AG04450 (cell line): ENCODE measurements around the gene CENATAC. TPM values are rescaled to one million over a fixed set of nuclear protein-coding genes. Genes with fewer than 3 reads are reported as not detected.
"Not testable (repeated sequence)": the region's sequence is repeated elsewhere in the genome, so short reads cannot be mapped to it uniquely, and the experiment has no call there.

Experiments used
- CTCF ChIA-PET: fragments of 300-600, 350-600 bp; formaldehyde crosslinking; extraction: SDS; loops from one replicate; lab custom pipeline; 2022; ENCODE audit warnings: antibody characterized with exemption, inconsistent platforms; lab: Charles Lee
- POLR2A ChIA-PET: fragments of 350-600 bp; formaldehyde crosslinking; extraction: SDS; loops from one replicate; lab custom pipeline; 2021; ENCODE audit warnings: antibody characterized with exemption, inconsistent platforms; lab: Yijun Ruan, JAX
- DNase-seq: peaks from one replicate; pipeline ENCODE4 v3.0.0-alpha.2; 2011; ENCODE audit warnings: low read depth, low spot score
- H3K27ac ChIP-seq: one replicate; pipeline ENCODE4 v1.5.1; 2012; ENCODE audit warnings: low read depth, low read length, control low read depth
- H3K27me3 ChIP-seq: one replicate; pipeline ENCODE4 v1.6.0; 2012; ENCODE audit warnings: low read length; ENCODE audit not compliant: control insufficient read depth, insufficient read depth
- H3K4me3 ChIP-seq: 2 replicates; pipeline ENCODE4 v1.5.1; 2011; ENCODE audit warnings: mild to moderate bottlenecking, low read depth, low read length, control low read depth
- H3K9me3 ChIP-seq: 2 replicates; pipeline ENCODE4 v1.5.1; 2012; ENCODE audit warnings: low read length; ENCODE audit not compliant: control insufficient read depth, insufficient read depth
- CTCF ChIP-seq: IDR thresholded peaks from 2 replicates; pipeline ENCODE4 v1.5.1; 2011; ENCODE audit warnings: low read depth, low read length, control low read depth, inconsistent platforms
- polyA plus RNA-seq: library from polyadenylated mRNA; depleted of rRNA; stranded (reverse); fragments of >200 nt; gene quantifications from 2 replicates; pipeline ENCODE4 v1.2.3, GENCODE V29; 2011

The CENATAC gene
- polyA plus RNA-seq, 1 experiment: 13.5 TPM

GRCh38 chr11:119016216-119017009, 18.5 kb downstream of the CENATAC start:
- ChIA-PET POLR2A (interaction anchor here (1.2 kb wide), 1 partner anchor 322 kb away, joined by 4 read pairs; no protein-coding TSS in a partner anchor), CTCF (interaction anchor here (0.6 to 1.8 kb wide), 4 partner anchors 15 to 327 kb away, joined by 3 to 7 read pairs (median 4); no protein-coding TSS in a partner anchor)
- no peak for DNase-seq
- Histone ChIP-seq H3K27ac (peak overlapping the region; percentile 21), H3K9me3 (no peaks in the 10 kb centered on the region), H3K4me3 (peak overlapping the region; percentile 99; the same call in 1 of the 2 replicates), H3K27me3 (no peaks in the 10 kb centered on the region)
- TF ChIP-seq CTCF: no peak

GRCh38 chr11:119017377-119017776, 19.4 kb downstream of the CENATAC start:
- H3K27me3 ChIP-seq, DNase-seq, H3K9me3 ChIP-seq, H3K27ac ChIP-seq: not testable (repeated sequence)
- ChIA-PET CTCF (interaction anchor here (0.6 kb wide), 2 partner anchors 87 to 159 kb away, joined by 3 read pairs; no protein-coding TSS in a partner anchor), POLR2A (interaction anchor here (0.7 kb wide), 1 partner anchor 41 kb away, joined by 3 read pairs; no protein-coding TSS in a partner anchor)
- peak overlapping the region; percentile 99 for H3K4me3 ChIP-seq

DNA sequence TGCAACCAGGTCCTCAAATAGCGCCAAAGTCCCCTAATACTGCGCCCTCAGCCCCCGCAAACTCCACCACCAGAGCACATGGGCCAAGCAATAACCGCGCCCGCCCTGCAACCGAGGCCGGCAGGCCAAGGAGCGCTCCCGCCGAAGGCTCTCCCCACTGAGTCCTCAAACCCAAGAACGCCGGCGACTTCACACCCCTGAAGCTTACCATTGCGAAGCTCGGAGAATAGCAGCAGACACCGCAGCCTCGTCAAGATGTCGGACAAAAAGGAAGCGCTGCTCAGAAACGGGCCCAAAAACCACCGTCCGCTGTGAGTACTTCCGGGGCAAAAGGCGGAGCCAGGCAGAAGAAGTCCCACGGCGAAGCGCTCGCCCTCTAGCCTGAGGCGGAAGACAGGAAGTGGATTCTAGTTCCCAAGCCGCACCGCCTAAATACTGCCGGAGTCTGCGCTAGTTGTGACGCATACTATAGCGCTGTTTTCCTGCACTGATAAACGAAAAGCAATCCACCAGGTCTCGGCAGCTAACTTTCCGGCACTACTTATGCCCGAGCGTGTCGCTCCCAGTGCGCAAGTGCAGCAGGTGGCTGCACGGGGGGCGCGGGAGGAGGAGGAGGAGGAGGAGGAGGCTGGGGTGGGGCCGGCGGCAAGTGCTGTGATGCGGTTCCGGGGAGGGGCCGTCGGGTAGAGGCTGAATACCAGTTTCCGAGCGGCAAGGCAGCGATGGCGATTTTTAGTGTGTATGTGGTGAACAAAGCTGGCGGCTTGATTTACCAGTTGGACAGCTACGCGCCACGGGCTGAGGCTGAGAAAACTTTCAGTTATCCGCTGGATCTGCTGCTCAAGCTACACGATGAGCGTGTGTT, 20.4 kb downstream of the CENATAC start, which contains the start of the genes RPS25 and TRAPPC4:
TSS of gene RPS25 (minus strand) at position 270 of the 865 bp plus-strand sequence. CDS start at position 211, 59 bp downstream.
TSS of gene TRAPPC4 (plus strand) at position 693 of the 865 bp plus-strand sequence. CDS start at position 723, 30 bp downstream.
- CTCF ChIA-PET: interaction anchor here (2.0 kb wide), 1 partner anchor 13 kb away, joined by 17 read pairs; the partner anchor contains the start of gene SLC37A4

DNA sequence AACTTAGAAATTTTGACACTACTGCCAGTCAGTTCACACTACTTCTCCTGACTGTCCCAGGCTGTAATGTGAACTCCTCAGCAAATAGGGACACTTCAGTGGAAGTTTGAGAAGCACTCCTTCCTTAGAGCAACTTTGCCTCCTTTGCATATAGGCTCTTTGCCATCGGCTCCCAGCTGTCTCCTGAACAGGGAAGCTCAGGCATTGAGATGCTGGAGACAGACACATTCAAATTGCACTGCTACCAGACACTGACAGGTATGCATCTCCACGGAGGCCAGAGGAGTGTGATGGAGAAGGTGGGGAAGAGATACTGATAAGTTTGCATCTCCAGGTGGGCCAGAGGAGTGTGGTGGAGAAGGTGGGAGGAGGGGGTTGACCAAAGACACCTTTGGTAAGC, 22.1 kb downstream of the CENATAC start:
- Histone ChIP-seq H3K27ac (no peak overlapping the region), H3K4me3 (peak overlapping the region; percentile 99), H3K27me3 (no peaks in the 10 kb centered on the region), H3K9me3 (no peaks in the 10 kb centered on the region)
- no peak for DNase-seq
- ChIA-PET POLR2A (interaction anchor here (0.7 to 2.1 kb wide), 2 partner anchors 36 to 127 kb away, joined by 5 to 9 read pairs; partner anchors contain the start of gene HYOU1), CTCF (interaction anchor here (2.0 kb wide), 1 partner anchor 11 kb away, joined by 17 read pairs; the partner anchor contains the start of gene SLC37A4)
- TF ChIP-seq CTCF: no peak

More for the DNA sequence above, 20.4 kb downstream of the CENATAC start, which contains the start of the genes RPS25 and TRAPPC4:
- POLR2A ChIA-PET: interaction anchor here (0.6 to 2.1 kb wide), 8 partner anchors 12 to 349 kb away, joined by 3 to 9 read pairs (median 4); partner anchors contain the start of genes HMBS and HYOU1
- Histone ChIP-seq H3K27me3 (no peaks in the 10 kb centered on the region), H3K4me3 (peak within 1 kb of the TSS; percentile 99), H3K9me3 (no peaks in the 10 kb centered on the region), H3K27ac (peak within 1 kb of the TSS; percentile 87)
- peak; percentile 84 for DNase-seq
- no peak for TF ChIP-seq CTCF

DNA sequence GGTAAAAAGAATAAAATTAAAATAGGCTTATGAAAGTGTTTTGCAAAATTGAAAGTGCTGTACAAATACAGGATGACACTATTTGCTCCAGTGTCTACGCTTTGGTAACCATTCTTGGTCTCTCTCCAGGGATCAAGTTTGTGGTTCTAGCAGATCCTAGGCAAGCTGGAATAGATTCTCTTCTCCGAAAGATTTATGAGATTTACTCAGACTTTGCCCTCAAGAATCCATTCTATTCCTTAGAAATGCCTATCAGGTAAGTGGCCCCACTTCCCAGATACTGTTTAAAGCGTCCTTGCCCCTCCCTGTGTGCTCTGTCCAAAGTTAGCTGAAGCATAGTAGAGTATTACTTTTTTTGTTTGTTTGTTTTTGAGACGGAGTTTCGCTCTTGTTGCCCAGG, 23.7 kb downstream of the CENATAC start:
- H3K4me3 ChIP-seq: no peak overlapping the region
- CTCF ChIA-PET: no interaction called here
- POLR2A ChIA-PET: no interaction called here

More for the DNA sequence above, 23.7 kb downstream of the CENATAC start:
- no peak for TF ChIP-seq CTCF
- DNase-seq: no peak
- no peaks in the 10 kb centered on the region for H3K27me3 ChIP-seq
- no peak overlapping the region for H3K27ac ChIP-seq
- H3K9me3 ChIP-seq: no peaks in the 10 kb centered on the region
